GM12878 (cell line): ENCODE measurements around the gene ENOX1. TPM values are rescaled to one million over a fixed set of nuclear protein-coding genes. Genes with fewer than 3 reads are reported as not detected.

Experiments
- ATAC-seq: fragments of 200-7000 bp; cut with Tn5 transposase; 3 replicates; pipeline ENCODE4 v1.9.1; 2020; ENCODE audit warnings: mild to moderate bottlenecking, moderate library complexity
- BruUV-seq: library from RNA; stranded (reverse); fragments of 400-500 nt; replicated peaks from 2 replicates; lab custom pipeline; 2021; lab: Mats Ljungman, UMichigan
- CTCF ChIA-PET: fragments of 300-600 bp; sonication (Branson Sonifier 250); formaldehyde crosslinking; extraction: SDS; loops from one replicate; lab custom pipeline; 2021; ENCODE audit warnings: inconsistent platforms; lab: Yijun Ruan, JAX
- POLR2A ChIA-PET: fragments of 350-600 bp; formaldehyde crosslinking; extraction: SDS; loops from one replicate; lab custom pipeline; 2021; ENCODE audit warnings: inconsistent platforms; lab: Charles Lee
- RAD21 ChIA-PET: fragments of 300-600 bp; sonication (Branson Sonifier 250); formaldehyde crosslinking; loops from one replicate; lab custom pipeline; 2023; ENCODE audit warnings: antibody characterized with exemption; ENCODE audit not compliant: unreplicated experiment; lab: Charles Lee
- SMC1A ChIA-PET: fragments of 300-600 bp; sonication (Branson Sonifier 250); formaldehyde crosslinking; loops from one replicate; lab custom pipeline; 2023; ENCODE audit not compliant: unreplicated experiment, uncharacterized antibody; lab: Charles Lee
- DNase-seq: peaks from one replicate; pipeline ENCODE4 v3.0.0-alpha.2; 2011; ENCODE audit warnings: low read depth, low spot score
- FAIRE-seq: peaks from 3 replicates; lab custom pipeline; 2011; peaks lifted over from hg19 to GRCh38; lab: Jason Lieb, UNC
- H2AFZ ChIP-seq: 2 replicates; pipeline ENCODE4 v1.6.0; 2011; ENCODE audit warnings: low read depth, low read length, control low read depth; ENCODE audit not compliant: control insufficient read depth
- H3K27ac ChIP-seq: 2 replicates; pipeline ENCODE4 v1.5.1; 2011; ENCODE audit warnings: control low read depth; ENCODE audit not compliant: control insufficient read depth, insufficient read depth
- H3K27me3 ChIP-seq, 2 experiments: replicated peaks in 1 of 2; 2 replicates each; pipeline versions ENCODE4 v1.6.0 to v1.6.1; 2011; ENCODE audit warnings: low read length in 1 of 2; ENCODE audit not compliant: control insufficient read depth in 2 of 2, insufficient read depth in 2 of 2
- H3K36me3 ChIP-seq, 2 experiments: 2 replicates each; pipeline ENCODE4 v1.5.1; 2011; ENCODE audit warnings: low read length in 1 of 2; ENCODE audit not compliant: control insufficient read depth in 2 of 2, insufficient read depth in 2 of 2
- H3K4me1 ChIP-seq: 2 replicates; pipeline ENCODE4 v1.6.1; 2011; ENCODE audit warnings: mild to moderate bottlenecking, low read length, moderate library complexity, mixed read lengths; ENCODE audit not compliant: control insufficient read depth, insufficient read depth
- H3K4me2 ChIP-seq: 2 replicates; pipeline ENCODE4 v1.6.0; 2011; ENCODE audit warnings: control low read depth; ENCODE audit not compliant: control insufficient read depth, insufficient read depth
- H3K4me3 ChIP-seq: fragments of 200-600 bp; sonication (generic); 2 replicates; pipeline ENCODE4 v1.5.1; 2016
- H3K79me2 ChIP-seq: 2 replicates; pipeline ENCODE4 v1.6.0; 2011; ENCODE audit warnings: low read length; ENCODE audit not compliant: control insufficient read depth, insufficient read depth
- H3K9ac ChIP-seq: 2 replicates; pipeline ENCODE4 v1.8.0; 2011; ENCODE audit warnings: low read length, control low read depth, mixed read lengths; ENCODE audit not compliant: control insufficient read depth, insufficient read depth
- H3K9me3 ChIP-seq: replicated peaks from 3 replicates; pipeline ENCODE4 v1.5.1; 2011; ENCODE audit warnings: mild to moderate bottlenecking, low read length; ENCODE audit not compliant: control insufficient read depth, insufficient read depth
- H4K20me1 ChIP-seq: 2 replicates; pipeline ENCODE4 v1.6.0; 2011; ENCODE audit not compliant: control insufficient read depth, insufficient read depth
- BCL11A ChIP-seq: IDR thresholded peaks from 2 replicates; pipeline ENCODE4 v1.6.1; 2011; ENCODE audit warnings: low read depth, low read length
- CBX3 ChIP-seq: fragments of 200-600 bp; sonication (generic); IDR thresholded peaks from 2 replicates; pipeline ENCODE4 v1.6.1; 2016; ENCODE audit warnings: low read depth, borderline replicate concordance
- ESRRA ChIP-seq: IDR thresholded peaks from 2 replicates; pipeline ENCODE4 v1.6.1; 2012; ENCODE audit warnings: mild to moderate bottlenecking, low read length, improper control_type of control experiment
- JUND ChIP-seq: IDR thresholded peaks from 2 replicates; pipeline ENCODE4 v1.6.1; 2012; ENCODE audit warnings: low read depth, mild to moderate bottlenecking, low read length, improper control_type of control experiment, moderate library complexity
- MYC ChIP-seq: IDR thresholded peaks from 2 replicates; pipeline ENCODE4 v1.6.1; 2011; ENCODE audit warnings: mild to moderate bottlenecking, low read length, moderate library complexity, inconsistent platforms; ENCODE audit not compliant: insufficient read depth, insufficient replicate concordance, insufficient read length, severe bottlenecking
- NFXL1 ChIP-seq: fragments of 450-650 bp; IDR thresholded peaks from 2 replicates; pipeline ENCODE4 v1.6.1; 2017; ENCODE audit warnings: antibody characterized with exemption, mild to moderate bottlenecking, borderline replicate concordance
- PAX8 ChIP-seq: fragments of 450-650 bp; IDR thresholded peaks from 2 replicates; pipeline ENCODE4 v1.6.1; 2017; ENCODE audit warnings: mild to moderate bottlenecking, moderate library complexity
- STAT3 ChIP-seq: IDR thresholded peaks from 2 replicates; pipeline ENCODE4 v1.6.1; 2011; ENCODE audit warnings: low read depth, low read length, improper control_type of control experiment
- SUZ12 ChIP-seq: fragments of 200-600 bp; sonication (generic); IDR thresholded peaks from one replicate; pipeline ENCODE4 v1.6.1; 2018; ENCODE audit warnings: antibody characterized with exemption, mild to moderate bottlenecking; ENCODE audit not compliant: unreplicated experiment
- ZNF207 ChIP-seq: fragments of 450-650 bp; IDR thresholded peaks from 2 replicates; pipeline ENCODE4 v1.6.1; 2014; ENCODE audit warnings: antibody characterized with exemption, mild to moderate bottlenecking, borderline replicate concordance
- WGBS: methylation state at CpG from one replicate; pipeline ENCODE4 v1.1.6; 2016; ENCODE audit warnings: low lambda C conversion rate; ENCODE audit not compliant: insufficient replicate concordance, insufficient coverage; ENCODE audit errors: missing lambda C conversion rate; 5-methylcytosine and 5-hydroxymethylcytosine counted together
- in situ Hi-C: fragments of 300-500 bp; cut with MboI; formaldehyde crosslinking; loops from 9 replicates; pipeline ENCODE4 v1.14.3; 2018; ENCODE audit warnings: mixed read lengths
- intact Hi-C: fragments of 100-400 bp; cut with micrococcal nuclease; formaldehyde crosslinking; loops from one replicate; pipeline ENCODE4 v1.14.2; 2022; ENCODE audit not compliant: unreplicated experiment
- polyA plus RNA-seq, 11 experiments: library from polyadenylated mRNA; depleted of rRNA in 4 of 11; unstranded in 6 of 11; stranded (reverse) in 5 of 11; fragments of >200 nt; fragmentation: Nextera tagmentation in 4 of 11; fragmentation: Illumina TruSeq in 1 of 11; extraction: Ambion mirVana in 4 of 11; extraction: Trizol in 1 of 11; gene quantifications; 1 replicate in 1 of 11; 2 replicates in 10 of 11; pipeline versions ENCODE4 v1.2.1 to v1.2.3, GENCODE V29; 2011 to 2016; ENCODE audit warnings: inconsistent platforms in 2 of 11, missing spikeins in 2 of 11, low read depth in 1 of 11
- total RNA-seq, 4 experiments: library from RNA; depleted of rRNA in 3 of 4; stranded (reverse); fragments of >200 nt in 3 of 4; fragmentation: Illumina TruSeq in 1 of 4; extraction: Trizol in 1 of 4; gene quantifications; 2 replicates each; pipeline versions ENCODE4 v1.2.1 to v1.2.3, GENCODE V29; 2013 to 2021

Gene ENOX1
- total and polyA plus RNA-seq, 10 of the 15 experiments (the other 5 are each of a cell fraction or from before 2014, with no cell fraction given) = 0.11 to 0.26 (median 0.15) TPM

DNA sequence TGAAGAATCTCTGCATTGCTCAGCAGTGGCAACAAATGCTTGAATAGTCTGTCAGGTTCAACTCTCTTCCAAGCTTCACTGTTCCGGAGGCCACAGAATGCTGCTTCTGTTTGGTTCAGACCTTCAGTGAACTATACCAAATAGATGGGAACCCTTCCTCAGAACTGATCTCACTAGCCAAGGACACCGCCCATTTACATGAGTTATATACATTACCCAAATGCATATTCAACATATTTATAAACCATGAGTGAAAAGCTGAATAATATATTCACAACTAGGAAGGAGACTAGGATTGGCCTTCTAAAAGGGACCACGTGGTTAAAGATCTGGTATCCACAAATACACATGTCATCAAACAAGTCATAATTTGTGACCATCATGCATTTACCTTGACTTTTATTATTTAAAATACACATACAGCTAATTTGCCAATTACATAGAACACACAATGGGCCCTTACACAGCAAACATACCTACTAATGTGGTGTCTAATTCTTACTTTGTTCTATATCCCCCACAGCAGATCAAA is 49.3 kb downstream of the ENOX1 start (continued):
- TF ChIP-seq NFXL1 (no peak), SUZ12 (no peak), STAT3 (no peak), JUND (no peak)
- TF ChIP-seq, all 136 proteins: peak for 0

DNA sequence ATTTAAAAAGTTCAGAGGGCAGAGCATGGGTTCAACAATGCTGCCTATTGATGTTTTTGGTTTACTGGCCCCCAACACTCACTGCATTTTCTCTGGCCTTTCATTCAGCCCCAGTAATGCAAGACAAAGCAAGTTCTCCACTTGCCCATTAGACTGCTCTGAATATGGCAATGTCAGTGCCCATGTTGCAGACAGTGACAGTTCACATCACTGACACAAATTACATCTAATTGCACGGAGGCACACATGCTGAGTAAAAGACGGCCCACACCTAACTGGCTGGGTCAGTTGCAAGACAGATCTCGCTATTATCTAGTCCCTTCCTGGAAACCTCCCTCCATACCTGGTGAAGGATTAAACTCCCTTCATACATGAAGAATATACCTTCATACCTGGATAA is 54.0 kb downstream of the ENOX1 start:
- Histone ChIP-seq H3K4me1 (no peaks in the 10 kb centered on the region), H3K9me3 (no peaks in the 10 kb centered on the region), H2AFZ (no peak overlapping the region), H3K27ac (no peak overlapping the region), H3K9ac (no peak overlapping the region), H3K36me3 (no peaks in the 10 kb centered on the region), H3K4me2 (no peak overlapping the region), H3K79me2 (no peaks in the 10 kb centered on the region), H3K27me3 (no peaks in the 10 kb centered on the region; a peak in 1 of 4 replicates), H3K4me3 (no peak overlapping the region), H4K20me1 (no peaks in the 10 kb centered on the region)
- POLR2A ChIA-PET = no interaction called here
- WGBS = 24% methylated on average over 3 of the region's 3 CpGs
- ATAC-seq = no peak
- RAD21 ChIA-PET = interaction anchor here (1.1 kb wide), 1 partner anchor 26 kb away, joined by 3 read pairs; no protein-coding TSS in a partner anchor
- no peak for FAIRE-seq
- in situ Hi-C loops = no loop called here
- no TSS peak for BruUV-seq
- SMC1A ChIA-PET = no interaction called here
- DNase-seq = no peak
- CTCF ChIA-PET = no interaction called here
- TF ChIP-seq ESRRA (no peak), BCL11A (no peak), MYC (no peak), PAX8 (no peak), ZNF207 (no peak), CBX3 (no peak)
- intact Hi-C loops = no loop called here
